Raji (cell line): ENCODE data around the gene WDR72.

ENCODE experiments used
- POLR2A ChIP-seq: IDR thresholded peaks from 2 replicates; pipeline ENCODE4 v1.6.1; 2011; ENCODE audit warnings: low read depth, low read length, control low read depth; ENCODE audit not compliant: insufficient read depth

Gene WDR72

DNA sequence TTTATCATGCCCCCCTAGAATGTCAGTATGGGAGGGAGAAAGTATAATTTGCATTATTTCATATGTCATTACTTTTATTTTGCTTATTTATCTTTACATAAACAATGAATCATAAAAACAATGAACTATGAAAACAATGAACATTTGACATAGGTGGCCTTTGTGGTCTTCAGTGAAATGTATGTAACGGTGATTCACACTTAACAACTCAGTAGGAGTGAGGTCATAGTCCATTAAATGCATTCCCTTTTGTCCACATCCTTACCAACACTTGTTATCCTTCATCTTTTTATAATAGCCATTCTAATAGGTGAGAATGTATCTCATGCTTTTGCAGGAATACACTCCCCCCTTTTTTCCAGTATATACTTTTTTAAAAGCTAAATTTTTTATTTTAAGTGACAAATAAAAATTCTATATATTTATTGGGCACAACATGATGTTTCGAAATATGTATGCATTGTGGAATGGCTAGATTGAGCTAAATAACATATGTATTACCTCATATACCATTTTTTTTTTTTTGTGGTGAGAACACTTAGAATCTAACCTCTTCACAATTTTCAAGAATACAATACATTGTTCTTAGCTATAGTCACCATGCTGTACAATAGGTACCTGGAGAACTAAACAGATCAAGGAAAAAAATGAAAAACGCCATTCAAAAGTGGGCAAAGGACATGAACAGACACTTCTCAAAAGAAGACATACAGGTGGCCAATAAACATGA lies 189.5 kb downstream of the WDR72 start:
- TF ChIP-seq POLR2A, result no peak

DNA sequence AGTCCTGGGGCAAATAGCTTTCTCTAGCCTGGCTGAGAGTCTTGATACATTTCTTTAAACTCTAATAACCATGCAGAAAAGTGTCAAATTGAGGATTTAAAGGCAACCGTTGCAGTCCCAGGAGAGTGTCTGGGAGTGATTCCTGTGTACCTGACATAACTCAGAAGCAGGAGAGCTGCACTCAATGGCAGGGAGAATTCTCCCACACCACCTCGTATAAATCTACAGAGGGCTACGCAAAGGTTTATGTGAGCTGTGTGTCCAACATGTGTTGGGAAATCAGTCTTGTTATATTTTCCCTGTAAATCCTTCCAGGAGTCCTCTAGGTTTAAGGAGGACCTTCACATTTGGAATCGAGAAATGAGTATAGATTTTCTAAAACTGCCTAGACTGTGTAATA lies 192.6 kb downstream of the WDR72 start:
- no peak for TF ChIP-seq POLR2A

DNA sequence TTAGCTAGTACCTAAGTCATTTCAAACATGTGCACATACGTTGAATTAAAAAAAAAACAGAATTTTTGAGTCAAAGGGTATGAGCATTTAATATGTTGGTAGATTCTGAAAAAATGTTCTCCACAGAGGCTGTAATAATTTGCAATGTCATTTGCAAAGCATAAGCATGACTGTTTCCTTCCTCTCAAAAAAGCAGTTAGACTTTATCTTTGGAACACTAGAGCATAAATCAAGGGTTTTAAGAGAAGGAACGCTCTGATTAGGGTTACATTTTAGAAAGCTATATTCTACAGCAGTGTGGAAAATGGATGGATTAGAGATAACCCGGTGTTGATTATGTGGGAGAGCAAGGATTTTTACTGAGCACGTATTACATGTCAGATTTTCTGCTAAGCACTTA lies 193.7 kb downstream of the WDR72 start:
- TF ChIP-seq POLR2A, result no peak

DNA sequence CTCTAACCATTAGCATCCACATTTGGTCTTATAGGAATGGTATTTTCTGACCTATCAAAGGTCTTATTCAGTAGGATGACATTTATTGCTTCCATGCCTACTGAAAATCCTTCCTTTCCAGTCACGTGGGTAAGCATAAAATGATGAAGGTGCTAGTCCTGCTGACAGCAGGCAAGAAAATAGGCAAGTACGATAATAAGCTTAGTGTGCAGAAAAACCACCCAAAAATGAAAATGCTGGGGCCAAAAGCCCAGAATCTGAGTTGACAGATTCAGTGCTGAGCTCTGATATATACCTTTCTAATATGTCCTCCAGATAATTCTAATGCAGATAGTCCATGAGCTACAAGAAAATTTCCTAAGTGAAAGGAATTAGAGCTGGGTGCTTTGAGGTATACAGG lies 194.8 kb downstream of the WDR72 start:
- no peak for TF ChIP-seq POLR2A

DNA sequence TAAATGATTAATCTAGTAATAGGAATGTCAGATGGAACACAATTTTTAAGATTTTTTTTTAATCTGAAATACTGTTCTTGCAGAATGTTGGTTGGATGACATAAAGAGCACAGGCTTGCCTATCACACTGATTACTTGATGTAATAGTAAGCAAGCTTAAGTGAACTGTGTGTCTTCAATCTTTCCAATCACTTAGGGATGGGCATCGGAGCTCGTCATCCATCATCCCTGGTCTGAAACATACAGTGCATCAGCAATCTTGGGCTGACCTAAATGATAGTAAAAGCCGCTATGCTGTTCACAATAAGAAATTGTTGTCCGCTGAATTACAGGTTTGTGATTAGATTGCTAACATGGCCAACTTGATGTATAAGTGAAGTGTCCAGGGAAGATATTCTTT lies 195.8 kb downstream of the WDR72 start:
- TF ChIP-seq POLR2A, result no peak

DNA sequence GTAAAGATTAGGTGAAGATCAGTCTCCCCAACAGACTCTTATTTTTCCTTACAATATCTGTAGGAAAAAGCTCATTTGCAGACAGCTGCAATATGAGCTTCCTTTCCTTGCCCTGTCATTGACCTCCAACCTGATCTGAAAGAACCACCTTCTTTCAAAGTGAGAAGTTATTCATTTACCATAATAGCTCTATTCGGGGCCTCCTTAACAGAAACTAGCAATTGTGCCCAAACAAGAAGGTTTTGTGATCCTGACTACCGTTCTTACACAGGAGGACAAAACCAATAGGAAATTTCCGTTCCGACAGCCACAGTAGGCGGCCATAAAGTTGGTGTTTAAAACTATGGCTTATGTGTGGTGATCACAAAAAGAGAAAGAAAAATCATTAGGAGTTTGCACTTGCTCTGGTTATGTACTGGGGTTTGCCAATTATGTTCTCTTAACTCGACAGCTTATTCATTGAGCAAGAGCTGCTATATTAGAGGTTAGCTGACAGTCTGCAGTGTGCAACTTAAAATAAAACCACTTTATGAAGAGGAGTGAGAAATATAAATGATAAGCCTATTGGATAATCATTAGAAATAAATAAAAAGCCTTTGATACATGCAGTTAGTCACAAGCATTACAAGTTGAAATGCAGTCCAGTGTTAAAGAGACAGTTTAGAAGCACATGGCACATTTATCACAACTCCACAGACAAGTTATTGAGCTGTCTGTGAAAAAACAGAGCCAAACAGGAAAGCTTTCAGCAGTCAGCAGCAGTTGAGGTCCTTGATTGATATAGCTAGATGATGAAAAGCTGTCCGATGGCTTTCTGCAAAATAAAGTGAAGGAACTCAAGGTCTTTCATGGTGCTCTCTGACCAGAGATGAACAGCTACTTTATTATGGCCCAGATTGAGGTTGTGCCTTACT lies 199.8 kb downstream of the WDR72 start:
- TF ChIP-seq POLR2A, result no peak

DNA sequence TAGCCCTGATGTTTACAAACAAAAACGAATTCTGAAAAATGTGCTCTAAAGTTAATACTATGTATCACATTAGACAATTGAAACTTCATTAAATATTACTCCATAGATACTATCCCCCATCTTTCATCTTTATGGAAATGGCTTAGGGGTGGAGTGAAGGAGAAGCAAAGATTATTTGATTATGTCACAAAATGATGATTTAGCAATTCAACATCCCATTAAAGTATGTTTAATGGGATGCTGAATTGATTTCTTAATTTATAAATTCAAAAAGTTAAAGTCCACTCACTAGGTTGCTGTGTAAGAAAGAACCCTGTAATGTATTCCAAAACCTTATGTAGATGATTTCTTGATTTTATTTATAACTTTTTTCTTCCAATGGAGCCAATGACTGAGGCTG lies 201.1 kb downstream of the WDR72 start:
- no peak for TF ChIP-seq POLR2A

DNA sequence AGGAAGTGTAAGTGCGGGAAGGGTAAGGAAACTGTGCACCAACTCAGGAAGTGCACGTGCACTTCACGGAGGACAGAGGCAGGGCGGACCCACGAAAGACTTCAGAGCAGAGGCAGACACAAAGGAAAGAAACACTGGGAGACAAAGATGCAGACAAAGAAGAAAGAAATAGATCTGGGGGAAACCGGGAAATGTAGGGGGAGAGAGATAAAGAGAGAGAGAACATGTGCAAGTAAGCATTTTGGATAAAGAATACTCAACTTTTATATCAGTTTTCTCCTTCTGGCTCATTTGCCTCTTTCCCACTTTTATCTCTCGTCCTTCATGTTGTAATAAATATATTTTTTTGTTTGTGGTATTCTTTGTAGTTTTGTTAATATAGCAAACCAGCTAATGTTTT lies 204.2 kb downstream of the WDR72 start:
- no peak for TF ChIP-seq POLR2A

DNA sequence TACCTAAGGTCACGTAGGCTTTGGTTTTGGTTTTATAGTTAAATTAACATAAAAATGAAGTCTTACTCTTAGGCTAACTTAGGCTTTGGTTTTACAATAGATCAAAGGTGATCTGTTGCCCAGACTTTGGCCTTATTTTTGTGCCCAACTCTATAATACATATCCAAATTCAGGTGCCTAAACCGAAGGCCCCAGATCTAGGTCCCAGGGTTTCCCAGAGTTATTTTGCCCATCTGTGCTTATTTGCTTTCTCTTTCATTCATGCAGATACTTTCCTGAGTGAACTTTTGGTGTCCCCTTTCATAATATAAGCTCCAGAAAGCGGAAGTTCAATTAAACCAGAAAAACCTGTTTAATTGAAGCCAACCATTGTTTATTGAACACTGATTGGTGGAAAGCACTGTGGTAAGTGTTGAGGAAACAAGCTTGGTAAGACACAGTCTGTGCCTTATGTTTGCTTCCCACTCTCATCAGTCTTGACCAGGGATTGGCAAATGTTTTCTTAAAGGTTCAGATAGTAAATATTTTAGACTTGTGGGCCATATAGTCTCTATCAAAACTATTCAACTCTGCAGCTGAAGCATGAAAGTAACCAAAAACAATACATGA lies 209.7 kb downstream of the WDR72 start:
- no peak for TF ChIP-seq POLR2A

DNA sequence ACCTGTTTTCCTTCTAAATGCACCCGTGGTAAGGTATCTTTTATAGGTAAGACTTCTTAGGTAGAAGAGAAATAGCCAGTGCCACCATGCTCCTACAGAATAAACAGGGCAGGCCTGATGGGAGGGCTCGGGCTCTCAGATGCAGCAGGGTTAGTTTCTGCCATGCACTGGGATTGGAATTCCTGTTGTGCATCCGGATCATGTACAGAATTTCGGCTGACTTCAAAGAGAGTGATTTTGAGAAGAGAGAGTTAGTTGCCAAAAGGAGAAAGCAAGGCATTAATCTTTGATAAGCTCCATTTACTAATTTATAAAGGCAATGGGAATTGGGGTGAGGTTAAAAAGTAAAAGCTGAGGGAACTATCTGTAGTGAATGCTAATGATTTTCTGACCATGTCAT lies 211.2 kb downstream of the WDR72 start:
- no peak for TF ChIP-seq POLR2A

DNA sequence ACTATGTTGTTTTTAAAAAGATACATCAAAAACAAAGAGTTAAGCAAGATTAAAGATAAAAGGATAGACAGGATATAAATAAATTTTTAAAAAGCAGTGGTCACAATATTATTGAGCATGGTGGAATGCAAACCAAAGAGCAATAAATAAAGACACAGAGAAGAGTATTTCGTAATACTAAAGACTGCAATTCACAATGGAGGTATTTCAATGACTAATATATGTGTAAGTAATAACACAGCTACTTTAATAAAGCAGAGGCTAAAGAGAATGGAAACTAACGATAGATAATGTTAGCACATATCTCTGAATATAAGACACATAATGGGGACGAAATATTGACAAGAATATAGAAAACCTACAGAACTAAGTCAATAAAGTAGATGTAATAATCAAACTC lies 219.6 kb downstream of the WDR72 start:
- TF ChIP-seq POLR2A, result no peak

DNA sequence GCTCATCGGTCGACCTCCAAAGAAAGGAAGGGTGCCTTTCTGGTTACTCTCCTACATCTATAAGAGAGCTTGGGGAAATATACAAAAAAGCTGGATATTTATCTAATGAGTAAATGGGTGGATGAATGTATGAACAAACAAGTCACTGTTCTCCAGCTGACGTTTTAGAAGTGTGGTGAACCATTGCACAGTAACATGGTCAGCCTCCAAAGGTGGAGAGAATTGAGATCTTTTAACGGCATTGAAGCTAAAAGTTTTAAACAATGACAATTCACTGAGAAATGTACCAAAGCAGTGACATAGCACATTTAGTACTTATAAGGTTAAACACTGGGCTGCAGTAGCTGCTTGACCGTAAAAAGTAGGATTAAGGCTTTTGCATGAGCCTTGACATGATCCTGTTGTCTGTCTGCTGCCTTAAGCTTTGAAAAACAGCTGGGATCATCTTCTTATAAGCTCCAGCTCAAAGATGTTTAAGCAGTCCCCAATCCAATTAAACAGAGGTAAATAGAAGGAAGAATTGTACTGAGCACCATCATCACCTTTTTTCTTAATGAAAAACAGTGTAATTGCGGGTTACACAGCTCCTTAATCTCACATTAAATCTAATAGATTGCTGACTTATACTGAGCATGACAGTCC lies 222.9 kb downstream of the WDR72 start:
- no peak for TF ChIP-seq POLR2A

DNA sequence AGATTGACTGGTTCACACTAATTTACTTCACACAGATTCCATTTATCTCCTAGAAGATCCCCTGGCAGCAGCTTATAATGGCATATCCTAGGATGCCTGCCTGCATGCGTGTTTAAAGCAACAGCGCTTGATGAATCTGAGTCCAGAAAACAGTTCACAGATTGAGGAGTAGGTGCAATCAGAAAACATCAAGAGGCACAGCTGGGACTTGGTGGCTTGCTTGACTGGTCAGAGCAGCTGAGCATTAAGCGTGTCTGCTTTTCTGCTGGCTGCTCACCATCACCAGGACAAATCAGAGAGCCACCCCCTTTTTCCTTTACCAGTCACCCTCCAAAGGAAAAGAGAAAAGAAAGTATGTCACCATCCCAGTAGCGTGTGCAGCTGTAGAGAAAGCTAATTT lies 223.6 kb downstream of the WDR72 start:
- TF ChIP-seq POLR2A, result no peak

DNA sequence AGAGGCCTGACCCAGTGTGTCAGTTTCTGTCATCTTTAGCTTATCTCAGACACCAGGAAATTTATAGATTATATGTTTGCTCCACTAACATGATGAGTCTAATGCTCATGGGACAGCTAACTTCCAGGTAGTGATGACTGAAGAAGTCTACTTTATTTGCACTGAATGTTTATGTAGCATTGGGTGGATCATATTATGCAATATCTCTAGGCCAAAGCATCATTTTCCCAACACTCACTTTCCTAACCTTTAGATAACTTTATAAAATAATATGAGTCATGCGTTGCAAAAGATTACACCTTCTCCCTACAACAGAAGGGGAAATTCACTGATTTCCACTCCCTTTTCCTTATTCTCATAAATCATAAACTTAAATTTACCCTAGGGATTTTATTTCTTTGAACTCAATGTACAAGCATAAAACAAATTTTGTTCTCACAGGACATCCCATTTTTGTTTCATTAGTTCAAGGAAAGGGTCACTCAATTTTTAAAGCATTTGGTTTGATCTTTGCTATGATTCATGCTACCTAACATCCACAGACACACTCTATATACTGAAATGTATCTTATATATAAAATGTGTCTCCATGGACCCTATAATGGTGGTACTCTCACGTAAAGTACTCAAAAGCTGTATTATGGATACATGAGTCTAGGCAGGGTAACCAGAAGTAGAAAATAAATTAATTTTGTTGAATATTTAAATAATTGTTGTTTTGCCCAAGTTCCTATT lies 225.2 kb downstream of the WDR72 start:
- no peak for TF ChIP-seq POLR2A

DNA sequence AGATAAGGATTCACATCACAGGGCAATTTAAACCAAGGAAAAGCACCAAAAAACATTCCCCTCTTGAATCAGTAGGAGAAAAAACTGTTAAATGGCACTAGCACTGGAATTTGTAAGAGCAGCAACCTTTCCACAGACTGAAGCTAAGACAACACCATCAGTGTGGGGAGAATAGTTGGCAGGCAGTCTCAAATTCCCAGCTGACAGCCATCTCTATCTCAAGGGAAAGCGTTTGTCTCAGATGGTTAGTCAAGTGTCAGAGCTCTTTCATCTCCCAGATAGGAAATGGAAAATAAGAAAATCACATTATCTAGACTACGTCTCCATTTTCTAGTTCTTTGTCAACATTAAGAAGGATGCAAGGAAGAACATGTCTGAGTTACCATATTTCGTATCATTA lies 228.7 kb downstream of the WDR72 start:
- no peak for TF ChIP-seq POLR2A

DNA sequence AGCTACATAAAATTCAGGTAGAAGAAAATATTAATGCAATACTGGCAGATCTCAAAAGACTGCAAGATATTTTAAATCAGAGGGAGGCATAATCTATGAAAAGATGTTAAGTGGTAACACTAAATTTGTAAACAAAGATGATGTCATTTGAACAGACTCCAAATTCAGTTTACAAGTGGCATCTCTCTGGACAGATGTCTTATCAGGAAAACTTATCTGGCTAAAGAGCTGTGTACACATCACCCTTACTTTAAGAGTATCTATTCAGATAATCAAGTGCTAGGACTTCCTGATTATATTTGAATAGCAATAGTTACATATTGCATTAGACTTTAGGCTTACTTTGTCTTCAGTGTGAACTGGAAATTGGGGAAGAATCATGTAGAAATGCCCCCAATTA lies 231.5 kb downstream of the WDR72 start:
- no peak for TF ChIP-seq POLR2A

DNA sequence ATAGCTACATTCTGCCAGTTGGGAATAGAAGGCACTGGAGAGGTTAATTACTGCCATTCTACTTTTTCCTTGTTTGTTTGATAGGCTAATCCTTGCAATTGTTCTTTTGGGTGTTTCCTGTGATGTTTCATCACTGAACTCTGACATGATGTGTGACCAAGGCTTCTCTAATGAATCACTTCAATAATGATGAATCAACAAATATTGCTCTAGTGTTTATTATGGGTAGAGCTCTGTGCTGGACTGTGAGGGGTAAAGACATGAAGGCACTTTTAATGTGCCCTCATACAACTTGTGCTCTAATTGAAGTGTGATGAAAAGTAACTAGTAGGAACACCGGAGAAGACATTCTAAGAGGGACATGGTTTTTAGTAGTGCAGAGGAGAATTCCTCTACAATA lies 233.6 kb downstream of the WDR72 start:
- no peak for TF ChIP-seq POLR2A
